ENCODE data around the gene TMEM259.

TMEM259 gene

GRCh38 chr19:1020868-1021425 lies at the start of gene TMEM259:
Gene TMEM259 (minus strand): TSS chr19:1021123. CDS start chr19:1020996, 127 bp downstream.
- peak; percentile 98 for DNase-seq (ENCODE audit: low spot score)

DNA sequence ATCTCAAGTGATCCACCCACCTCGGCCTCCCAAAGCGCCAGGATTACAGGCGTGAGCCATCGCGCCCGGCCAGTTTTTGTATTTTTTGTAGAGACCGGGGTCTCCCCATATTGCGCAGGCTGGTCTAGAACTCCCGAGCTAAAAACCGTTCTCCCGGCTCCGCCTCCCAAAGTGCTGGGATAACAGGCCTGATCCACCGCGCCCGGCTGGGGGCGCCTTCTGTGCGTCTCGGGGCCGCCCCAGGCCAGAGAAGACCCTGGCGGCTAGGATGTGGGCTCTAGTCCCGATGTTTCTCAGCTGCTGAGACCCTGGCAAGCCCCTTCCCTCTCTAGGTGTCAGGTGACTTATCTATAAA lies 49.6 kb upstream of the TMEM259 start:
- no peak for DNase-seq (ENCODE audit: low spot score)

DNA sequence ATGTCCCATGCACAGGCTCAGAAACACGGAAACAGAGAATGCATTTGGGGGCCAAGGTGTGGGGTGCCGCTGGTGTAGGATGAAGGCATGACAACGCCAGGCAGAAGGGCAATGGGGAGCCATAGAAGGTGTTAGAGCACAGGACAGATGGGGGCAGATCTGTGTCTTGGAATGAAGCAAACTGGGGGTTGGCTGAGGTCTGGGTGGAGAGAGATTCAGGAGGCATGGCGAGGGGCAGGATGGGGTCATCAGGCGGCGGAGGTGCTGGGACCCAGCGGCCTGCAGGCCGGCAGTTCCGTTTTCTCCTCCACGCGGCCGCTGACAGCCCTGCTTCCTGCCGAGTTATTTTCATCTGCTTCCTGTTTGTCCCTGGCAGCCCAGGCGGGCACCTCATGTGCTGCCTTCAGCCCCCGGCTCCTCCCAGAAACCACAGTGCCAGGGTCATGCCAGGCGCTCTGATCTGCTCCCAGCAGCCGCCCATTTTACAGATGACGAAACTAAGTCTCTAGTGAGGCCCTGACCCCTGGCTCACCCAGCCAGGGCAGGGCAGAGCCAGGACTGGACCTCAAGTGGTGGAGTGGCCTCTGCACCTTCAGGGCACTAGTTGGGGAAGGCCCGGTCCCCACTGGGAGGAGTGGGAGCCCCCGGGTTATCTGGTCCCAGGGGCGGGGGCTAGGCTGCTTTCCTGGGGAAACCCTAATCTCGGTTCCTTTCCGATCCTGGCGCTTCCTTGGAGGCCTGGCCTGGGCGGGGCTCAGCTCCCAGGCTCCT lies 48.3 kb upstream of the TMEM259 start:
- DNase-seq (ENCODE audit: low spot score), result no peak

DNA sequence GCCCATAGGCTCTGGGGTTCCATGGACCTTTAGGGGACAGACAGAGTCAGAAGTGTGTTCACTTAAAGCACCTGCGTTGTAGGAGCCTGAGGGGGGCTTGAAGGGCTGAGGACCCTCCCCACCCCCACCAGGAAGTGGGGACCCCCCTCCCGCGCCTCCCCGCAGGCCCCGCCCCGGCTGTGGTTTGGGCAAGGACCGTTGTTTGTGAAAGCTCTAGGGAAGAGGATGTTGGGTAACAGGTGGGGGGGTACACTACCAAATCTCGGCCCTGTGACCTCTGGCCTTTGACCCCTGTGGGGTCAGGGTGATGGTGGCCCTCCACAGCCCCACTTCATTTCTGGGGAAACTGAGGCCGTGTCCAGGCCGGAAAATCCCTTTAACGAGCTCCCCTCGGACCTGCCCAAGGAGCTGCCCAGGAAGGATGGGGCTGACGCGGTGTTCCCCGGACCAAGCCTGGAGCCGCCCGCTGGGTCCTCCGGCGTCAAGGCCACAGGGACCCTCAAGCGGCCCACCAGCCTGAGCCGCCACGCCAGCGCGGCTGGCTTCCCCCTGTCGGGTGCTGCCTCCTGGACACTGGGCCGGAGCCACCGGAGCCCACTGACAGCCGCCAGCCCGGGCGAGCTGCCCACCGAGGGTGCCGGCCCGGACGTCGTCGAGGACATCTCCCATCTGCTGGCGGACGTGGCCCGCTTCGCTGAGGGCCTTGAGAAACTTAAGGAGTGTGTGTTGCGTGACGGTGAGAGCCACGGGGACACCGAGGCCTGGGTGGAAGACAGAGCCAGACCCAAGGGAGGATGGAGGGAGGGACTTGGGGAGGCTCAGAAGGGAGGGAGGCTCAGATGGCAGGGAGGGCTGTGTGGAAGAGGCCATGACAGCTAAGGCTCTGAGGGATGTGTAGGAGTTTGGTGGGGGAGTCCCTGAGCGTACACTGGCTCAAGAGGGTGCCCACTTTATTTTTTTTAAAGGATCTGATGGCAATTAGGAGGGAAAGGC lies 47.4 kb upstream of the TMEM259 start:
- DNase-seq (ENCODE audit: low spot score), result no peak

GRCh38 chr19:1067341-1067957 lies 46.5 kb upstream of the TMEM259 start:
- no peak for DNase-seq (ENCODE audit: low spot score)

DNA sequence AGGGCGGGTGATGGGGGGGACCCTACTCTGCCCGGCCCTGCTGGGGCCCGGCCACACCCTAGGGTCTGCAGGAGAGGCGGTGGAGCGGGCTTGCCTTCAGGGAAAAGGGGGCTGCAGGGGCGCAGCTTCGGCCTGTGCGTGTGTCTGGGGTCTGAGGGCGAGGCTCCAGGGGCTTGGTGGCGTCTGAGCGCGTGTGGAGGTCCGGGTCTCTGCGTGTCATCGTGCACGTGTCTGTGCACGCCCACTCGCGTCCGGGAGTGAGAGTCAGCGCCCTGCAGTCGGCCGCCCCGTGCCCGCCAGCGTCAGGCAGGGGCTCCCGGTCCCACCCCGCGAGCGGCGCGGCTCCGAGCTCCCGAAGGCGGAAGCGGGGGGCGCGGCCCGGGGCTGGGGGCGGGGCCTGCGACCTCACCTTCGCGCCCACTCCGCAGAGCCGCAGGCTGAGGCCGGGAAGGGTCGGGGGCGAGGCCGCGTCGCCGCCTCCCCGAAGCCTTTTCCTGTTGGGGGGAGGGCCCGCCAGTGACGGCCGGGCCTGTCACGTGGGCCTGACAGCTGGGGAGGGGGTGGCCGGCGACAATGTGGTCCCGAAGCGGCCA lies 45.9 kb upstream of the TMEM259 start, which contains the start of gene ARHGAP45:
Gene ARHGAP45, plus strand, starts transcription at position 420 of the 593 bp plus-strand sequence. CDS start 239 bp downstream, outside the sequence.
- DNase-seq (ENCODE audit: low spot score), result peak; percentile 46

DNA sequence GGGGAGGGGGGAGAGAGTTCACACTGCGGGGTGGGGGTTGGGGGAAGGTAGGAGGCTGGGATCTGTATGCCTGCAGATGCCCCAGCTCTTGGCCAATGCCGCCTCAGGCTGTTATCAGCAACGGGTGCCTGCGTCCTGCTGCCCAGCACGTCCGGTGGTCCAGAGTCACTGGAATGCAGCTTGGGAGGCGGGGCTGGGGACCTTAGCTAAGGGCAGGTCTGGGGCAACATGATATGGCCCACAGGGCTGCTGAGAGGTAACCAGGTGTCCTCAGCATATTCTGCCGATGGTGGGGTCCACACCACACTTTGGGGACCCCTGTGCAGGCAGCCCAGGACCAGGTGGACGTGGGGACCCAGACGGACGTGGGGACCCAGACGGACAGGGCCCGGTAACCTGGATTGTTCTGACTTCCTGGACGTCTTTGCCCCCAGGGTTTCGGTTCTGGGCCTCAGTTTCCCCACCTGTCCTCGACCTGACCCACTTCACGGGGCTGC lies 45.4 kb upstream of the TMEM259 start:
- DNase-seq (ENCODE audit: low spot score), result no peak

GRCh38 chr19:1065606-1066109 lies 44.7 kb upstream of the TMEM259 start:
- no peak for DNase-seq (ENCODE audit: low spot score)

DNA sequence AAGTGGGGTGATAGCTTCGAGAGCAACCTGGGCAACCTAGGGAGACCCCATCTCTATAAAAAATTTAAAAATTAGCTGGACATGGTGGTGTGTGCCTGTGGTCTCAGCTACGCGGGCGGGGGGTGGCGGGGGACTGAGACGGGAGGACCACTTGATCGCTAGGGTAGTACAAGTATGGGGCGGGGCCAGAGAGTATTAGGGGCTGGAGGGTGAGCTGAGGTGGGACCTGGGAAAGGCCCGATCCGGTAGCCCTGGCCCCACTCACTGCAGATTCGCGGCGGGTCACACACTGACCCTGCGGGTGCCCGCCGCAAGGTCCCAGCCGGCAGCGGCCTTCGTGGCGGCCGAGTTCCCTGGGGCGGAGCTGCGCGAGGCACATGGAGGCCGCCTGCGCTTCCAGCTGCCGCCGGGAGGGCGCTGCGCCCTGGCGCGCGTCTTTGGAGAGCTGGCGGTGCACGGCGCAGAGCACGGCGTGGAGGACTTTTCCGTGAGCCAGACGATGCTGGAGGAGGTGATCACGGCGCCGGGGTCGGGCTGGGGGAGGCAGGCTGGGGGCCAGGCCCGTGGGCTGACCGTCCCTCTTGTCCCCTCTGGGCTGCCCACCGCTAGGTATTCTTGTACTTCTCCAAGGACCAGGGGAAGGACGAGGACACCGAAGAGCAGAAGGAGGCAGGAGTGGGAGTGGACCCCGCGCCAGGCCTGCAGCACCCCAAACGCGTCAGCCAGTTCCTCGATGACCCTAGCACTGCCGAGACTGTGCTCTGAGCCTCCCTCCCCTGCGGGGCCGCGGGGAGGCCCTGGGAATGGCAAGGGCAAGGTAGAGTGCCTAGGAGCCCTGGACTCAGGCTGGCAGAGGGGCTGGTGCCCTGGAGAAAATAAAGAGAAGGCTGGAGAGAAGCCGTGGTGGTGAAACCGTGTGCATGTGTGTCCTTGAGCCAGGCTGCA lies 44.0 kb upstream of the TMEM259 start:
- peak; percentile 91 for DNase-seq (ENCODE audit: low spot score)

DNA sequence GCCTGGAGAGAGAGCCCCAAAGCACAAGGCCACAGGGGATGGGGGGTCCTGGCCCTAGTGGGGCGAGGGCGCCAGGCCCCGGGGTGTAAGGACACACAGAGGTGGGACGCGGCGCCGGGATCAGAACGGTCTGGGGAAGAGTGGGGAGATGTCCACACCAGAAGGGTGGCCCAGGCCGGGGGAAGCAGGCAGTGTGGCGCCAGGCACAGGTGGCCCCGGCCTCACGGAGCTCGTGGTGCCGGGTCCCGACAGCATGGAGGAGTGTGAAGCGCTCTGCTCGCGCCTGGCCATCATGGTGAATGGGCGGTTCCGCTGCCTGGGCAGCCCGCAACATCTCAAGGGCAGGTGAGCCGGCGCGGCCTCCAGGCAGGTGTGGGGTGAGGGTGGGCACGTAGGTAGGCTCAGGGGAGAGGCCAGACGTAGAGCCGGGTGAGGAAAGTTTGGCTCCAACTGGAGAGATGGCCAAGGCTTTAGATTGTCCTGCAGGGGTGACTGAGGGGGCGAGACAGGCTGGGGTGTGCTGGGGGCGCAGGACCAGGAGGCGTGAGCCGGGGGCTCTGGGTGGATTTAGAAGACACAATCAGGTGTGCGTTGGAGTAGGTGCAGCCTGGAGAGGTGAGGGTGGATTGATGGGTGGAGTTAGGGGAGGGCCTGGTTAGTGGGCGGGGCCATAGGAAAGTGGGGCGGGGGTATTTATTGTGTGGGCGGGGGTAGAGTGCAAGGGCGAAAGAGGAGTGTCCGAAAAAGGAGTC lies 43.2 kb upstream of the TMEM259 start:
- no peak for DNase-seq (ENCODE audit: low spot score)

- DNase-seq (ENCODE audit: low spot score), result no peak
Measured at GRCh38 chr19:1063030-1063908, 42.3 kb upstream of the TMEM259 start.

DNA sequence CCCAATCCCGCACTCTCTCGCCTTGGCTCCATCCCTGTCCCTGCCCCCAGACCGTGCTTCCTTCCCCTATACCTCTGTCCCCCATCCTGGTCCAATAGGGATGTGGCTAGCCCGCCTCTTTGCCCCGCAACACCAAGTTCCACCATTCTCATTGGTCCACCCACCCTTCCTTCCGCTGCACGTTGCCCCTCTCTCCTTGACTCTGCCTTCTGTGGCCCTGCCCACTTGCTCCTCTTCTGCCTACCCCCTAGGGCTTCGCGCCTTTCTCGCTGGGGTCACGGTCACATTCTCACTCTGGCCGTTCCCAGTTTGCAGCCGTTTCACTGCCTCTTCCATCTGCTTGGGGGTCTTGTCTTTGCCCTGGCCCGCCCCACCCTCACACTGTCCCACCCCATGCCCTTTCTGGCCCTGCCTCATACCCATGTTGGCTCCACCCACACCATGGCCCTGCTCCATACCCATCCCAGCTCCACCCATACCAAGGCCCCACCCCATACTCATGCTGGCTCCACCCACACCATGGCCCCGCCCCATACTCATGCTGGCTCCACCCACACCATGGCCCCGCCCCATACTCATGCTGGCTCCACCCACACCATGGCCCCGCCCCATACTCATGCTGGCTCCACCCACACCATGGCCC lies 41.6 kb upstream of the TMEM259 start:
- no peak for DNase-seq (ENCODE audit: low spot score)

- no peak for DNase-seq (ENCODE audit: low spot score)
Measured at GRCh38 chr19:1061987-1062386, 41.1 kb upstream of the TMEM259 start.

GRCh38 chr19:1060689-1061088 lies 39.8 kb upstream of the TMEM259 start:
- DNase-seq (ENCODE audit: low spot score), result no peak

- no peak for DNase-seq (ENCODE audit: low spot score)
Measured at GRCh38 chr19:1058112-1058511, 37.2 kb upstream of the TMEM259 start.

- DNase-seq (ENCODE audit: low spot score), result no peak
Measured at GRCh38 chr19:1057176-1057855, 36.4 kb upstream of the TMEM259 start.

All from AG20443 (cell line).